HG03432 (cell line): ENCODE data around the gene DSC1.

Experiments used
- ATAC-seq: cut with Tn5 transposase; IDR thresholded peaks from one replicate; pipeline ENCODE4 v1.9.1; 2021; ENCODE audit warnings: mild to moderate bottlenecking, moderate library complexity; ENCODE audit not compliant: unreplicated experiment

DSC1 gene, protein sequence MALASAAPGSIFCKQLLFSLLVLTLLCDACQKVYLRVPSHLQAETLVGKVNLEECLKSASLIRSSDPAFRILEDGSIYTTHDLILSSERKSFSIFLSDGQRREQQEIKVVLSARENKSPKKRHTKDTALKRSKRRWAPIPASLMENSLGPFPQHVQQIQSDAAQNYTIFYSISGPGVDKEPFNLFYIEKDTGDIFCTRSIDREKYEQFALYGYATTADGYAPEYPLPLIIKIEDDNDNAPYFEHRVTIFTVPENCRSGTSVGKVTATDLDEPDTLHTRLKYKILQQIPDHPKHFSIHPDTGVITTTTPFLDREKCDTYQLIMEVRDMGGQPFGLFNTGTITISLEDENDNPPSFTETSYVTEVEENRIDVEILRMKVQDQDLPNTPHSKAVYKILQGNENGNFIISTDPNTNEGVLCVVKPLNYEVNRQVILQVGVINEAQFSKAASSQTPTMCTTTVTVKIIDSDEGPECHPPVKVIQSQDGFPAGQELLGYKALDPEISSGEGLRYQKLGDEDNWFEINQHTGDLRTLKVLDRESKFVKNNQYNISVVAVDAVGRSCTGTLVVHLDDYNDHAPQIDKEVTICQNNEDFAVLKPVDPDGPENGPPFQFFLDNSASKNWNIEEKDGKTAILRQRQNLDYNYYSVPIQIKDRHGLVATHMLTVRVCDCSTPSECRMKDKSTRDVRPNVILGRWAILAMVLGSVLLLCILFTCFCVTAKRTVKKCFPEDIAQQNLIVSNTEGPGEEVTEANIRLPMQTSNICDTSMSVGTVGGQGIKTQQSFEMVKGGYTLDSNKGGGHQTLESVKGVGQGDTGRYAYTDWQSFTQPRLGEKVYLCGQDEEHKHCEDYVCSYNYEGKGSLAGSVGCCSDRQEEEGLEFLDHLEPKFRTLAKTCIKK

DNA sequence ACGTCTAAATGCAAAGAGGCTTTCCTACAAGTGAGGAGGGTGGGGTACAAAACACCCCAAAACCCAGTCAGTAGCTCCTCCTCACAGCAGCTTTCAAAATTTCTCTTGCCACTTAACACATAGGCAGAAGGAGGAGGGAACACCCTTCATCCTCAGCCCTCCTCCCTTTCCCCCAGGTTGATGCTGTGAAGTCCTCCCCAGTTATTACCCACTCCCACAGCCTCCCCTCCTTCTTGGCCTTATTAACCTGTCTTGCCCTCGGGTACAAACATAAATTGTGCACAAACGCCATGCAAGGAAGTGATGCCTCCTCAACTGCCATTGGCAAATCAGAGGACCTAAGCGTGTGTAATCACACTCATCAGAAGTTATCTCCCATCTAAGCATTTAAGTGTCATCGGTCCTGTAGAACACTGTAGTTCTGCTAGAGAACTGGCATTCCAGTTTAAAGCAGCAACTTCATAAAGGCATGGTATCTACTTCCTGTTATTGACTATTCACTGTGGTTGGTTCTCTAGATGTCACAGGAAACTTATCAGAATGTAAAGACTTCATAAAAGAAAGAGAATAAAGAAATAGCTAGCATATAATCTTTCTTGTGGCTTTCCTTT, at the start of gene DSC1:
Gene DSC1 (minus strand): TSS at position 32 of the 611 bp plus-strand sequence. CDS start 262 bp downstream, outside the sequence.
- no peak for ATAC-seq

DNA sequence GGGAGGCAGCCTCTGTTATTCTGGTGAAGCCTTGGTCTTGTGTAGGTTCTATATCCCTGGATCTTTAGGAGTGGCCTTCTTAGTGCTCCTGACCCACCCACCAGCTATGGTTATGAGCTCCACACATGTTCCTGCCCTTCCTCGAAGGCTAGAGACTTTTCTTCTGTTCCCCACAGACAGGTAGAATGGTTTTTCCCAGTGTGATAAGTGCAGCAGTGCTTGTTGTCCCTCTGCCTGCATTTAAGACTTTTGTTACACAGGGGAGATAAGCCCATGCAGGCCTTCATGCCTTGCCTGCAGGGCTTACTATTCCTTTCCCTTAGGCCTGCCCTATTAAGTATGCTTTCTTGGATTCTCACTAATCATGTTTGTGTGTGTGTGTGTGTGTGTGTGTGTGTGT, 48.4 kb upstream of the DSC1 start:
- ATAC-seq: no peak

DNA sequence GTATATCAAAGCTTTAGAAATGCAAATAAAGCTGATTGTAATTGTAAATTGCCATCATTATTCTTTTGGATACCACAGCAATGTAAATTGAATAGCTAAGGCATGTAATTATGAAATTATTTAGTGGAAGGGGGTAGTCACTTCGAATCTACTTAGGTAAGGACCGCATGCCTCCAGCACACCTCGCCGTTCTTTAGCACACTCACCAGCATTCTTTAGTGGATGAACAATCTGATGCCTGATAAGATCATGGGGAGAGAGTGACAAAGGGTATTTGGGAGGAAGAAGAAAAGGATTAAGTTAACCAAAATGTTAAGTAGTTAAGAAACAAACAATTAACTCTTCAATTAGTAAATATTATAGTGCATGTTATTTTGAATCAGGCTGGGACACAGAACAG, 46.4 kb upstream of the DSC1 start:
- ATAC-seq: no peak

DNA sequence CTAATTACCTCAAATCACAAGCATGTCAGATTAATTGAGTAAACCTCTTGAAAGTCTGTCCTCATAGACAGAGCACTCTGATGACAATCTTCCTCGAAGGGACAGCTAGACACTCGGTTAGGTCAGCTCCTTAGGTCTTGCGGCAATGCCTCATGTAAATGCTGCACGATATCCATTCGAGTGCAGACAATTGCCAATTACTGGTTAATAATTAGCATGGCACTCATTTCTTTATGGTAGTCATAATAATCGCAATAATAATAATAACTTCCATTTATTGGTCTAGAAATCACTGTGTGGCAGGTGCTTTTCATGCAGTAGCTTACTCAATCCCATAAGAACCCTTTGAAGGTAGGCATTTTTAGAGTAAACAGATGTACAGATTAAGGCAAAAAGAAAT, 44.7 kb upstream of the DSC1 start:
- no peak for ATAC-seq

DNA sequence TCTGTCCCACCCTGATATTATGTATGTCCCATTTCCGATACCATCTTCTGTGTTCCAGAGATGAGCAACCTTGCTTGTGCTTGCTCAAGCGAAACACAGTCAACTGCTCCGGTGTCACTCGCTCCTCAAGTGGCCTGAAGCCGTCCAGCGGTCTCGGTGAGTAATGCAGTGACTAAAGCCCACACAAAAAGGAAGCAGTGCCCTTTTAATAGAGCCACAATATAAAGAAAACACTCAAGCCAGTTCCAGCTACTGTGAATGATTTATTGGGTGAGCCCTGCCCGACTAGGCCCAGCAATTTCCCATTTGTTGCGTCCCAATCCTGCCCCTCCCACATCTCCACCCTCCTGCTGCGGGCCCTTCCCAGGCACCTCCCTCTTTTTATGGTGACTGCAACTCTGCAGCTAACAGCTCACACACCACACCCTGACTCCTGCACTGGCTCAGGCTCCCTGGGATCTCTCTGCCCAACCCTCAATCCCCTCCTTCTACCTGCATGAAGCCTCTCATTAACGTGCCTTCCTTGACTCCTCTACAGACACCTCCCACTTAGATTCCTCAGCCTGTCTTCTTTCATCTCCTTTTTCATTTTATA, 44.2 kb upstream of the DSC1 start:
- ATAC-seq: peak; percentile 95

DNA sequence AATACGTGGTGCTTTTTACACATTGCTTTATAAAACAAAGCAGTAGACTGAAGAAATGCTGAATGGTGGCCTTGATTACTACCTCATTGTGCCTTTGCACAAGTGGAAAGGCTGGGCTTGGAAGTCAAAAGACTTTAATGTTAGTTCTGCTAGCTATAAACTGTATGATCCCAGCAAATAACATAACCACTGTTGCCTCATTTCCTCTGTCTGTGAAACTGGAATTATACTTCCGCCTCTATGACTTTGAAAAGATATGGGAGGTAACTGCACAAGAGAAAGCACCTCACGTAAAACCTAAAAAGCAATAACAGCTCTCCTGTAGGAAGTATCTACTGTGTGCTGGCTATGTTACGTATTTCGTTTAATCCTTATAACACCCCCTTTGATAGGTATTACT, 43.4 kb upstream of the DSC1 start:
- no peak for ATAC-seq

DNA sequence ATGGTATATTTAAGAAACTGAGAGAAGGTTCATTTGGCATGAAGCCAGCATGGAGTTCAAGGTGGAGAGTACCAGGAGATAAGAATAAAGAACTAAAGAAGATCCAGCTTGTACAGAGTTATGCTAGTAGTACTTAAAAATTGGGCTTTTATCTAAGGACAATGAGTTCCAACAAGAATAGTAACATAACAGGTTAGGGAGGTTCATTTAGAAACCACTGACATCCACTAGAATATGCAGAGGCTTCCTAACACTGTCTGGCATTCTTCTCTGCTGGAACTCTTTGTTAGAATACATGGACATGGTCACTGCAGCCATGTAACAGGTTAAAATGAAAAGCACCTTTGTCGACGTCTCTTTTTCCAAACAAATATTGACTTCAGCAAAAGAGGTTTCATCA, 42.6 kb upstream of the DSC1 start:
- no peak for ATAC-seq

DNA sequence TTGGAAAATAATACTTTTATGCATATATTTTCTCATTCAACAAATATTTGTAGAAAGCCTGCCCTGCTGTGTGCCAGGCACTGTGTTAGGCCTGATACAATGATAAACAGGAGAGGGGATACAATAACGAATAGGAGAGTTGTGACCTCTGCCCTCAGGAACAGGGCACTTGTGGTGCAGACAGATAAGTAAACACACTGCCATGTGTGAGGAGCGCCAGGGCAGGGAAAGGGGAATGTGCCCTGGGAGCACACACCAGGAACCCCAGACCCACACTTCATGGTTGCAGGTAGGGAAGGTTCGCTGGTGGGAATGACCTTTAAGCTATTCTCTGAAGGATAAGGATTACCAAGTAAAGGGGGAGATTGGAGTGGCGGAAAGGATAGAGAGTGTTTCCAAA, 42.2 kb upstream of the DSC1 start:
- ATAC-seq: no peak

DNA sequence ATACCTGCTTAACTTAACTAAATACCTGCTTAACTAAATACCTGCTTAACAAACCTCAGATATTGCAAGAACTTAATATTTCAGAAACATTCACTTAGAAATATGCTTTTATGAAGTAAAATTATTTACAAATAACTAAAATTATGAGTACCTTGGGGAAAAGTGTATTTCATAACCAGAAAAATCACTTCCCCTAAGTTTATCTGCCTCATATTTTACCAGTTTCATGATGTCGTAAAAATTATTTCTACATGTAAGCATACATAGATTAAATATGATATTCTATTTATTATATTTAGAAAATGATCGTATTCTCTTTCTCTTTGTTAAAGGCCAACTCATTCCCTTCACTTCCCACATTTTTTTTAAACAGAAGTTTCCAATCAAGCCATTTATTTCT, 41.5 kb upstream of the DSC1 start:
- no peak for ATAC-seq

DNA sequence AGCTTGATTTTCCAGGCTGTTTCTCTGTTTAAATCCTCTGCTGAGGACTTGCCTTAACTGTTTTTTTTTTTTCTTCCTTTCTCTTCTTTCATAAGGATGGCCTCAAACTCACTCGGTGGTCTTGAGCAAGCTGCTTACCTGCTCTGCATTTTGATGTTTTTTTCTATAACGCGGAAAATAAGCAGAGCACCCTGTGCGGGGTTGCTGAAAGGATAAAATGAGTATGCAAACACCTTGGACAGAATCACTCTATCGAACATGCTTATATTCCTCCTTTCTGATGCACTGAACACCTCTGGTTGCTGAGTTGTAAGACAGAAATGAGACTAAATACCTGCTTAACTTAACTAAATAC, 41.1 kb upstream of the DSC1 start:
- no peak for ATAC-seq

DNA sequence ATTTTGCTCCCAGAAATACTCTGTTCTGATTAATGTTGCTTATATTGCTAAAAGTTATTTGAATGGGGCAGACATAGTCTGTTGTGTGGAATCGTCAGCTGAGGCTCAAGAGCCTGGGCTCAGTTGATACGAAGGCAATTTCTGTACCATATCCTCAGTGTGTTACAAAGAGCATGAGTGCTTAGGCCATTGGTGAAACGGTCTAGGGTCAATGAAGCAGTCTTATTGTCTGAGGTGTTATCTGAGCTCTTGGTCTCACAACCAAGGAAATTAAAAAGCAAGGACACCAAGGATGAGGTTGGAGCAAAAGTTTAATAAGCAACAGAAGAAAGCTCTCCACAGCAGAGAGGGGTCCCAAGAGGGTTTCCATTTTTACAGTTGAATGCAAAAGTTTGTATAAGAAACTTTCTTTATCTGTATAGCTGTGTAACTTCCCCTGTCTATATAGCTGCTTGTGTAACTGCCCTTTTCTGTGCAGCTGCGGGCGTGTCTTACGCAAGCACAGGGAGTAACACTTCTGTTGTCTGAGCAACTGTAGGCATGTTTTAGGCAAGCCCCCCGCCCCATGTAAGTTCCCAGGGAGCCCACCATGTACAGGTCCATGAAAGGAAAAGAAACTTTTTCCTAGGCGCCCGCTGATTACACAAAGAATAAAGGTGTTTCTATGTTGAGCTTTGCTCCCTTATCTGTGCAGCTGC, 40.6 kb upstream of the DSC1 start:
- ATAC-seq: no peak

DNA sequence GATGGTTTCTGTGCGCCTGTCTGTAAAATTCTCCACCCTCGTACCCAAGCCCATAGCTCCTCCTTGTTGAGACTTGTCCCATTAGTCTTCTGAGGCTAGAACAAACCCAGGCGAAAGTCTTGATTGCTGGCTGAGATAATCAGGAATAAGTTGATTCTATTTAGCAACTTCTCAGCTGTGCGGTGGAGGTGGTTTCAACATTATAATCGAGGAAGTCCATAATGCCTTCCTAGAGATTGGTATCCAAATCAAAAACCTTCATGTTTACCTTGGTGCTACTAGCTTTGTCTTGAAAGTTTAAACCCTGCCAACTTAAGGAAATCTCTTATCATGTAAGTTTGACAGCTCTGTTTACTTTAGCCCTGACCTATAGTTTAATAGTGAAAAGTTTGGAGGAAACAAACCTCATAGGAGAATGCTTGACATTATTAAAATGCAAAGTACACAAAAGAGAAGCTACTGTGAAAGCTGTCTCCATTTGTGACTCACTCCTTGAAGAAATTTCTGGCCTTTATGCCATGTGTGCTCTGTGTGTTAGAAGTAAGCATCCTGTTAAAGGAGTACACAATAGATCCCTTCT, 36.6 kb upstream of the DSC1 start:
- ATAC-seq: no peak

DNA sequence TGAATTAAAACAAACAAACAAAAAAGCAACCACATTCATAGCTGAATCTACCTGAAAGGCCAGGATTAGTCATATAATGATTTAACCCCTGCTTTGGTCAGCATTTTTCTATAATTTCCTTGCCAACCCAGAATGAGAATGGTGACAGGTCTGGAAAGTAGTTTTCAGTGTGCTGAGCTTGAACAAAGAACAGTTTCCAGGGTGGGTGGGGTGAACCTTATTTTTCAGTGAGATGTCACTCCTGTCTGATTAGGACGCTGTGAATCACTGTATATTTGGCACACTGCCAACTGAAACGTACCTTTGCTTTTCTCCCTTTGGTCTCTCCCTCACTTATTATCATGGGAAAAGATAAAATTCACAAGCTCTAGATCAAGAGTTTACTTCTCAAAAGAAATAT, 35.0 kb upstream of the DSC1 start:
- no peak for ATAC-seq

DNA sequence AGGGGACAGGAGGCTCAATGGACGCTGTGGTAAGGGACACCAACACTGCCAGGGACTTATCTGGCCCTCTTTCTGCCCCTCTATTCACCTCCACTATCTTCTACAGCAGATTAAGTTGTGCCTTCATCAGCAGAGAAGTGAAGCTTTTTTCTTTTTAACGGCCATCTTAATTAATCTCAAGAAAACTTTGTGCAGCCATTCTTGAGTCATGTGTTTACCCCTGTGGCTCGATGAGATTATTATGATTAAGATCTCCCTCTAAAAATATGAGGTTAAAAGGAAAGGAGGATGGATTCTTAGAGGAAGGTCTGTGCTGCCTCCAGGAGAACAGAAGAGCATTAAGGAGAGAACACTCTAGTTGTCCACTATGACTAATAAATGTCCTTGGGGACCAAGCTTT, 32.4 kb upstream of the DSC1 start:
- ATAC-seq: no peak

DNA sequence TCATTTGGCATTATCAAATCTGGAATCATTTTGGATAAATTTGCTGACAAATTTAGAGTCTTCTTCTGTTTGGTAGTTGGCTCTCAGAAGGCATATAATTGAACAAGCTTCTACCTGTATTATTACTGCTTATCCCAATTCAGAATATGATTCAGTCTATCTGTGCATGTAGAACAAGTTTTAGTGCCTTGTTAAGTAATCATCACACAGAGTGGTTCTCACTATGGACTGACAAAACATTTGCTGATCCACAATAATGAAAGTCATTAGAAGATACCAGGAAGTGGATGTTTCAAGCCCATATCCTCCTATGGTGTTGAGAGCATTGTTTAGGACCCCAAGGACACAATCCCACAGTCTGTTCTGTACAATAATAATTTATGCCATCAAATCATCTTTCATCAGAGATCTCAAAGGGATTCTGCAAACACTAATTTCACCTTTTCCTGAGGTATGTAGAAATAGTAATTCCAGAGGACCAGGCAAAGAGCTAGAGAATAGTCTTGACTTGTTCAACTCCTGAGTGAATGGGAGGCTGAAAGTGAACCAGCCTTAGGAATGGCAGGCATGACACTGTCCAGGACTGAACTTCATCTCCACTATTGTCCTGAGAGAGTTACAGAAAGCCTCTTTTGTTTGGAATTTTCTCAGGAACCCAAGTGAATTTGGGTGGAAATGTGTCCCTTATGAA, 29.6 kb upstream of the DSC1 start:
- no peak for ATAC-seq

DNA sequence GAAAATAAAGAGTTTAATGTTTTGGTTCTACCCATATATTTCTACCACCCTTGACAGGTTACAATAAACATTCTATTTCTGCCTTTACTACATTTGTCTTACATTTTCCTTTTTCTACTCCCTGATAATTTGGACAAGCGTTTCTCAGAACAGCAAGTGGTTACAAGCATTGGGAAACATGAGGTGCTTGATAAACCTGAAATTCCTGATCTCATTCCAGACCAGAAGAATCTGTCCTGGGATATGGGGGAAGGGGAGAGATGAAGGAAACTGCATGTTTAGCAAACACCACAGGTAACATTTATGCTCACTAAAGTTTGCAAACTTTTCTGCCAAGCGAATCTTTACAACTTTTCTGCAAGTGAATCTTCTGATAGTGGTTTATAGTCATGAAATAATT, 28.3 kb upstream of the DSC1 start:
- no peak for ATAC-seq

DNA sequence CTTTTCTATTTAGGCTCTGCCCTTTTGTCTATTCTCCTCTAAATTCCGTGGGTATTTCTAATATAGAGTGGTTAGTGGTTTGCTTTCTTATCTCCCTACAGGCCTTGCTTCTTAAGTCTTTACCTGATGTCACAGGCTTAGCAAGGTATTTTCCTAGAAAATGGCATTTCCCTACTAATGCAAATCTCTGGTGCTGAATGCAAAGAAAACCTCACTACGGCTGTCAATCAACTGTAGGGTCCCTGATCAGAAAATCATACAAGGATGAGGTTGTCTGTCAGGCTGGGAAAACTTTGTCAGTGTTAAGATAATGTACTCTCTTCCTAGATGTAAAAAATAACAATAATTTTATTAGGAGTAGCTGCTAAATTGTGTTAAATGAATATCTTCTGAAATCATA, 27.1 kb upstream of the DSC1 start:
- ATAC-seq: no peak

DNA sequence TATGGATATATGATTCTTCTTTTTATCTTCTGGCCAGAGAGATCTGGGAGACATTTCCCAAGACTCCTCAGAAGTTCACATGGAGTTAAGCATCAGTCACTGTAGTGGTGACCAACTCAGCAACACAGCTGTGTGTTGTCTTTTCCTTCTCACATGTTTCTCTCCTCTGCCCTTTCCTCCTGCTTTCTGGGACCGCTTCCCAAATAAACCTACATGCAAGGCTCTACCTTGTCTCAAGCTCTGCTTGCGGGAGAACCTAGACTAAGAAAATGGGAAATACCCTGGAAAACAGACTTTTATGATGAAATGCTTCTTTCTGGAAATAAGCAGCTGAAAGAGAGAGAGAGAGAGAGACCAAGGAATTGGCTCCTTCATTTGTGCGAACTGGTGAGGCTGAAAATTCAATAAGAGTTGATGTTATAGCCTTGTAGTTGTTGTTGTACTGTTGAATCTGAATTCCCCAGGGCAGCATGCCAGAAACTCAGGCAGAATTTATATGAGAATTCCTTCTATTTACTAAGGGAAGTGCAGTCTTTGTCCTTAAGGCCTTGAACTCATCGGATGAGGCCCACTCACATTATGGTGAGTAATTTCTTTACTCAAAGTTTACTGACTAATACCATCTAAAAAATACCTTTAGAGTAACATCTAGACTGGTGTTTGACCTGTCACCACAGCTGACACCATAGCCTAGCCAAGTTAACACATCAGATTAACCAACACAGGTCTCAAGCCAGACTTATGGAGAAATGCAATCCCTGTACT, 22.7 kb upstream of the DSC1 start:
- ATAC-seq: no peak

DNA sequence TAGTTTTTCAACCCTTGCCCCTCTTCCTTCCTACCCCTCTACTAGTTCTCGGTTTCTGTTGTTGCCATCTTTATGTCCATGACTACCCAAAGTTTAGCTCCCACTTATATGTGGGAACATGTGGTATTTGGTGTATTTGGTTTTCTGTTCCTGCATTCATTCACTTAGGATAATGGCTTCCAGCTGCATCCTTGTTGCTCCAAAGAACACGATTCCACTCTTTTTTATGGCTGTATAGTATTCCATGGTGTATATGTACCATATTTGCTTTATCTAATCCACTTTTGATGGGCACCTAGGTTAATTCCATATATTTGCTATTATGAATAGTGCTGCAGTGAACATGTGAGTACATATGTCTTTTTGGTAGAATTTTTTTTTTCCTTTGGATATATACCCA, 20.6 kb upstream of the DSC1 start:
- no peak for ATAC-seq
